Measurements from ENCODE around the gene MRAP.
"Not testable (repeated sequence)": the region's sequence is repeated elsewhere in the genome, so short reads cannot be mapped to it uniquely, and the experiment has no call there.

The MRAP gene

GRCh38 chr21:32303385-32303784 is 4.7 kb downstream of the MRAP start:
- DNase-seq (ENCODE audit: low read depth, low spot score): no peak
- CTCF ChIA-PET: no interaction called here
- H3K4me3 ChIP-seq (ENCODE audit: low read depth, low read length): no peak overlapping the region
- POLR2A ChIA-PET: no interaction called here
- TF ChIP-seq CTCF (IDR thresholded peaks at IDR 0.05; ENCODE audit: insufficient read depth, low read length, missing control alignments): no peak

- H3K4me3 ChIP-seq (ENCODE audit: low read depth, low read length): no peak overlapping the region
- no peak for DNase-seq (ENCODE audit: low read depth, low spot score)
- CTCF ChIA-PET: no interaction called here
- no peak for TF ChIP-seq CTCF (IDR thresholded peaks at IDR 0.05; ENCODE audit: insufficient read depth, low read length, missing control alignments)
- POLR2A ChIA-PET: no interaction called here
Observed at GRCh38 chr21:32304998-32305397, 6.3 kb downstream of the MRAP start.

- ChIA-PET CTCF (no interaction called here), POLR2A (no interaction called here)
- no peak overlapping the region for H3K4me3 ChIP-seq (ENCODE audit: low read depth, low read length)
- no peak for TF ChIP-seq CTCF (IDR thresholded peaks at IDR 0.05; ENCODE audit: insufficient read depth, low read length, missing control alignments)
- no peak for DNase-seq (ENCODE audit: low read depth, low spot score)
Observed at GRCh38 chr21:32306021-32306780, 7.5 kb downstream of the MRAP start.

- CTCF ChIA-PET: interaction anchor here (0.9 to 1.5 kb wide), 2 partner anchors 8 to 293 kb away, joined by 3 to 4 read pairs; no protein-coding TSS in a partner anchor
- POLR2A ChIA-PET: interaction anchor here (0.7 kb wide), 1 partner anchor 10 kb away, joined by 3 read pairs; no protein-coding TSS in a partner anchor
- no peak overlapping the region for H3K4me3 ChIP-seq (ENCODE audit: low read depth, low read length)
- no peak for TF ChIP-seq CTCF (IDR thresholded peaks at IDR 0.05; ENCODE audit: insufficient read depth, low read length, missing control alignments)
- no peak for DNase-seq (ENCODE audit: low read depth, low spot score)
Observed at GRCh38 chr21:32307706-32308105, 9.1 kb downstream of the MRAP start.

GRCh38 chr21:32308696-32309095 is 10.0 kb downstream of the MRAP start:
- ChIA-PET CTCF (interaction anchor here (1.4 to 1.5 kb wide), 3 partner anchors 9 to 293 kb away, joined by 4 to 6 read pairs (median 4); no protein-coding TSS in a partner anchor), POLR2A (interaction anchor here (0.7 kb wide), 1 partner anchor 9 kb away, joined by 3 read pairs; no protein-coding TSS in a partner anchor)
- no peak for TF ChIP-seq CTCF (IDR thresholded peaks at IDR 0.05; ENCODE audit: insufficient read depth, low read length, missing control alignments)
- no peak overlapping the region for H3K4me3 ChIP-seq (ENCODE audit: low read depth, low read length)
- no peak for DNase-seq (ENCODE audit: low read depth, low spot score)

- ChIA-PET CTCF (interaction anchor here (1.0 to 1.4 kb wide), 3 partner anchors 14 to 292 kb away, joined by 3 to 6 read pairs (median 4); no protein-coding TSS in a partner anchor), POLR2A (no interaction called here)
- DNase-seq (ENCODE audit: low read depth, low spot score): no peak
- H3K4me3 ChIP-seq (ENCODE audit: low read depth, low read length): no peak overlapping the region
- no peak for TF ChIP-seq CTCF (IDR thresholded peaks at IDR 0.05; ENCODE audit: insufficient read depth, low read length, missing control alignments)
Observed at GRCh38 chr21:32309906-32310460, 11.3 kb downstream of the MRAP start.

GRCh38 chr21:32310976-32311375 is 12.3 kb downstream of the MRAP start:
- DNase-seq (ENCODE audit: low read depth, low spot score); POLR2A ChIA-PET; H3K4me3 ChIP-seq (ENCODE audit: low read depth, low read length): not testable (repeated sequence)
- CTCF ChIA-PET: interaction anchor here (1.0 kb wide), 1 partner anchor 290 kb away, joined by 3 read pairs; no protein-coding TSS in a partner anchor
